Left lung (tissue), 10 donors: ENCODE results near the gene CATSPERZ. TPM values are rescaled to one million over a fixed set of nuclear protein-coding genes. Genes with fewer than 3 reads are reported as not detected.

Experiments
- ATAC-seq: fragments of 200-7000 bp; cut with Tn5 transposase; one replicate; pipeline ENCODE4 v1.9.1; 2020; ENCODE audit warnings: moderate library complexity
- DNase-seq, 4 donors: peaks; one replicate each; pipeline ENCODE4 v3.0.0-alpha.2; 2013 to 2020
- H3K27ac ChIP-seq, 2 donors: fragments of 200-600 bp; sonication (generic) in 1 of 2; one replicate each; pipeline versions ENCODE4 v1.5.0 to v1.8.0; 2020 to 2021
- H3K27me3 ChIP-seq, 2 donors: fragments of 200-600 bp; sonication (generic) in 1 of 2; one replicate each; pipeline versions ENCODE4 v1.5.0 to v1.8.0; 2020 to 2021
- H3K36me3 ChIP-seq, 2 donors: fragments of 200-600 bp; sonication (generic) in 1 of 2; one replicate each; pipeline versions ENCODE4 v1.5.0 to v1.8.0; 2020 to 2021
- H3K4me1 ChIP-seq, 2 donors: fragments of 200-600 bp; one replicate each; pipeline ENCODE4 v1.8.0; 2021
- H3K4me3 ChIP-seq, 2 donors: fragments of 200-600 bp; sonication (generic) in 1 of 2; one replicate each; pipeline versions ENCODE4 v1.5.0 to v1.8.0; 2020 to 2021; ENCODE audit warnings: mild to moderate bottlenecking in 1 of 2
- H3K9me3 ChIP-seq, 2 donors: fragments of 200-600 bp; sonication (generic) in 1 of 2; one replicate each; pipeline versions ENCODE4 v1.5.0 to v1.8.0; 2020 to 2021
- intact Hi-C, 2 donors: fragments of 100-400 bp; cut with DNase I; formaldehyde crosslinking; loops; one replicate each; pipeline versions ENCODE4 v1.11.2 to v1.14.2; 2022
- polyA plus RNA-seq, 6 donors: library from polyadenylated mRNA; unstranded; fragments of 120-200 nt; gene quantifications; one replicate each; pipeline ENCODE4 v1.2.1, GENCODE V29; 2013; ENCODE audit not compliant: insufficient read length in 6 of 6
- total RNA-seq, 2 donors: library from RNA; stranded (reverse); fragmentation: NEBNext Ultra II Directional; extraction: Animal tissue kit (Norgen Biotek cat#: 25700); gene quantifications; one replicate each; pipeline ENCODE4 v1.2.1, GENCODE V29; 2021
- TF ChIP-seq, protein P1 (sequence below), 2 donors: fragments of 200-600 bp; sonication (generic) in 1 of 2; IDR thresholded peaks; one replicate each; pipeline versions ENCODE4 v1.5.0 to v1.8.0; 2021; ENCODE audit warnings: antibody characterized with exemption in 2 of 2
- donor health status: DM: no; HTN: yes; CAD: no.
- donor health status: DM: no; HTN: no; CAD: no.

Gene CATSPERZ
- total and polyA plus RNA-seq, 8 donors, result not detected

DNA sequence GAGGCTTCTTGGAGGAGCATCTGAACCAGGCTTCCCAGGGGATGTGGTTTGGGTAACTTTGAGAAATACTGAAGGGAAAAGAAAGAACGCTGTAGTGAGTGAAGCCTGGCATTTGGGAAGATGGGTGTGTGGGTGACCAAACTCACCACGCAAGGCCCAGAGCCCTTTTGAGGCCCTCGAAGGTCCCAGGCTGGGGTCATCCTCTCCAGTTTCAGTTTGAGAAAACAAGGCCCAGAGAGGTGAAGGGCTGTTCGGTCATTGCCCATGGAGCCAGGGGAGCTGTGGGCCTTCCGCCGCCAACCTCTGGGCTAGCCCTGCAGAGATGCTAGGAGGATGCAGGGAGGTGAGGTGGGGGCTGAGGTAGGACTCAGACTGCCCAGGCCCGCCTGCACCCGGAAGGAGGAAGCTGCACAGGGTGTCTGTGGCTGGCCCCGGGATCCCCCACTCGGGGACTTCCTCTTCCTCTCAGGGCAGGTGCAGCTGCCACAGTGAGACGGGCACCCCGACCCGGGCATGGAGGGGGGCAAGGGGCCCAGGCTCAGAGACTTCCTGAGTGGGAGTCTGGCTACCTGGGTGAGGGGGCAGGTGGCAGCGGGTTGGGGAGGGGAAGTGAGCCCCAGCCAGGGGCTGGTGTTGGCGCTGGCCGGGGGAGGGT lies 39.7 kb downstream of the CATSPERZ start, which contains the start of gene CCDC88B:
Gene CCDC88B, plus strand, starts transcription at position 451 of the 655 bp plus-strand sequence. Its CDS starts 63 bp downstream, at position 514.
- Histone ChIP-seq H3K4me3 (peak within 1 kb of the TSS in 1 of 2 donors; percentile 49), H3K27ac (peak within 1 kb of the TSS in 1 of 2 donors; percentile 86), H3K27me3 (no peaks in the 10 kb centered on the region), H3K4me1 (peaks cover 3 to 51% of the 10 kb centered on the region in 2 donors), H3K9me3 (no peaks in the 10 kb centered on the region), H3K36me3 (peaks cover 0 to 19% of the 10 kb centered on the region in 2 donors)
- DNase-seq (peak in 2 of 4 donors; percentile 85 to 96), ATAC-seq (peak; percentile 8)
- intact Hi-C loops, result no loop called here
- TF ChIP-seq, protein P1, sequence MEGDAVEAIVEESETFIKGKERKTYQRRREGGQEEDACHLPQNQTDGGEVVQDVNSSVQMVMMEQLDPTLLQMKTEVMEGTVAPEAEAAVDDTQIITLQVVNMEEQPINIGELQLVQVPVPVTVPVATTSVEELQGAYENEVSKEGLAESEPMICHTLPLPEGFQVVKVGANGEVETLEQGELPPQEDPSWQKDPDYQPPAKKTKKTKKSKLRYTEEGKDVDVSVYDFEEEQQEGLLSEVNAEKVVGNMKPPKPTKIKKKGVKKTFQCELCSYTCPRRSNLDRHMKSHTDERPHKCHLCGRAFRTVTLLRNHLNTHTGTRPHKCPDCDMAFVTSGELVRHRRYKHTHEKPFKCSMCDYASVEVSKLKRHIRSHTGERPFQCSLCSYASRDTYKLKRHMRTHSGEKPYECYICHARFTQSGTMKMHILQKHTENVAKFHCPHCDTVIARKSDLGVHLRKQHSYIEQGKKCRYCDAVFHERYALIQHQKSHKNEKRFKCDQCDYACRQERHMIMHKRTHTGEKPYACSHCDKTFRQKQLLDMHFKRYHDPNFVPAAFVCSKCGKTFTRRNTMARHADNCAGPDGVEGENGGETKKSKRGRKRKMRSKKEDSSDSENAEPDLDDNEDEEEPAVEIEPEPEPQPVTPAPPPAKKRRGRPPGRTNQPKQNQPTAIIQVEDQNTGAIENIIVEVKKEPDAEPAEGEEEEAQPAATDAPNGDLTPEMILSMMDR (IDR thresholded peaks at IDR 0.05), result no peak

DNA sequence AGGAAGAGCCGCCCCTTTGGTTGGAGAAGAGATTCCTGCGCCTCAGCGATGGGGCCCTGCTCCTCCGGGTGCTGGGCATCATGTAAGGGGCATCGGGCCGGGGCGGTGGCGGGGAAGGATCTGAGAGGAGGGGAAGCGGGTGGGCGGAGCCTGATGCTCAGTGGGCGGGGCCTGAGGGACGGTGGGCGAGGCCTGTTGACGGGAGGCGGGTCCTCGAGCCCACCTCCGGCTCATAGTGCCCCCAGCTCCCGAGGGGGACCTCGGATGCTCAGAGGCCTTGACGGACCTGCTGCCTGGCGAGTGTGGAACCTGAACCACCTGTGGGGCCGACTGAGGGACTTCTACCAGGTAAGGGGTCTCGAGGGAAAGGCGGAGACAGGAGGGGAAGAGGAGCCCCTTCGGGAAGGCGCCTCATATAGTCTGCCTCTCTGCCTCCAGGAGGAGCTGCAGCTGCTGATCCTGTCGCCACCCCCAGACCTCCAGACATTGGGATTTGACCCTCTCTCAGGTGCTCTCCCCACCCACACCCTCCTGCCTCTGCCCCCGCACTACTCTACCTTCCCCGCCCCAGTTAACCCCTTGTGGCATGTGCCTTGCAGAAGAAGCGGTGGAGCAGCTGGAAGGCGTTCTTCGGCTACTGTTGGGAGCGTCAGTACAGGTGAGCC lies 40.6 kb downstream of the CATSPERZ start:
- intact Hi-C loops, result no loop called here
- H3K4me1 ChIP-seq, result peaks cover 0 to 43% of the 10 kb centered on the region in 2 donors
- H3K36me3 ChIP-seq, result peaks cover 0 to 28% of the 10 kb centered on the region in 2 donors
- no peaks in the 10 kb centered on the region for H3K27me3 ChIP-seq
- peak overlapping the region in 1 of 2 donors; percentile 49 for H3K4me3 ChIP-seq
- ATAC-seq, result no peak
- TF ChIP-seq, protein P1 (IDR thresholded peaks at IDR 0.05), result no peak
- peak overlapping the region in 1 of 2 donors; percentile 86 for H3K27ac ChIP-seq
- H3K9me3 ChIP-seq, result no peaks in the 10 kb centered on the region
- peak in 1 of 4 donors; percentile 94 for DNase-seq

DNA sequence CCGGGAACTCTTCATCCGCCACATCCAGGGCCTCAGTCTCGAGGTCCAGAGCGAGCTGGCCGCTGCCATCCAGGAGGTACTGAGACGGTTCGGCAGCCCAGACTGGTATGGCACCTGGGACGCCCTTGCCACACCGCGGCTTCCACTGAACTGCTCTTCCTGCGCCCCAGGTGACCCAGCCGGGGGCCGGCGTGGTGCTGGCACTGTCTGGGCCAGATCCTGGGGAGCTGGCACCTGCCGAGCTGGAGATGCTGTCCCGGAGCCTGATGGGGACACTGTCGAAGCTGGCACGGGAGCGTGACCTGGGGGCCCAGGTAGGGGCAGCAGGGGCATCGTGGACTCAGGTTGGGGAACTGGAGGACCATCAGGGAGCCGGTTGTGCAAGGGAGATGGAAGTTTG lies 41.3 kb downstream of the CATSPERZ start:
- intact Hi-C loops, result no loop called here
- H3K27me3 ChIP-seq, result no peaks in the 10 kb centered on the region

DNA sequence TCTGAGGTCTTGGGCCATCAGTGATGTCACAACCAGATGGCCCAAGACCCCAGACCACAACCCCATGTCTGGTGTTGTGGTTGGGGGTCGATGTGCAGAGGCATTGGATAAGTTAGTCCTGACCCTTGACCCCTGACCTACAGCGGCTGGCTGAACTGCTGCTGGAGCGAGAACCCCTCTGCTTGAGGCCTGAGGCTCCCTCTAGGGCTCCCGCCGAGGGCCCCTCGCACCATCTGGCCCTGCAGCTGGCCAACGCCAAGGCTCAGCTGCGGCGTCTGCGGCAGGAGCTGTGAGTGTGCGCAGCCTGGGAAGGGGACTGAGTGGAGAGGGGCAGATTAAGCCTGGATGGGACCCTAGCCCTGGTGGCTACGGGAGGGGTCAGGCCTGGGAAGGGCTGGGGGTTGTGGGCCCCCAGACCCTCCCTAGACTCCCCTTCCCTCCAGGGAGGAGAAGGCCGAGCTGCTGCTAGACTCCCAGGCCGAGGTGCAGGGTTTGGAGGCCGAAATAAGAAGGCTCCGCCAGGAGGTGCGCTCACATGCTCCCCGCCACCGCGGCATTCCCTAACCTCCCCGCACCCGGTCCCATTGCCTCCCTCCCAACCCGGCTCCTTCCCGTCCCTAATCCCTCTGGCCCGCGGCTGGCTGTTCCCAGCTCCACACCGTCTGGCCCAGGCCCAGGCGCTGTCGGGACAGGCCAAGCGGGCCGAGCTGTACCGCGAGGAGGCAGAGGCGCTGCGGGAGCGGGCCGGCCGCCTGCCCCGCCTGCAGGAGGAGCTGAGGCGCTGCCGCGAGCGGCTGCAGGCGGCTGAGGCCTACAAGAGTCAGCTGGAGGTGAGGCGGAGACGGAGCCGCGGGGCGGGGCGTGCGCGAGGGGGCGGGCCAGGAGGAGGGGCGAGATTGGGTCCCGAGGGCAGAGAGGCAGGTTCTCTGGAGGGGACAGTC lies 42.0 kb downstream of the CATSPERZ start:
- Histone ChIP-seq H3K36me3 (peaks cover 0 to 31% of the 10 kb centered on the region in 2 donors), H3K27ac (peak overlapping the region; percentile 27 to 86), H3K27me3 (no peaks in the 10 kb centered on the region), H3K4me3 (peak overlapping the region; percentile 7 to 49), H3K9me3 (no peaks in the 10 kb centered on the region), H3K4me1 (peaks cover 0 to 43% of the 10 kb centered on the region in 2 donors)
- TF ChIP-seq, protein P1 (IDR thresholded peaks at IDR 0.05), result peak; percentile 25 to 42
- intact Hi-C loops, result no loop called here
- peak; percentile 95 for ATAC-seq
- DNase-seq, result peak in 3 of 4 donors; percentile 84 to 99 (median 92)

More for the DNA sequence above, 41.3 kb downstream of the CATSPERZ start:
- Histone ChIP-seq H3K27ac (peak overlapping the region in 1 of 2 donors; percentile 86), H3K9me3 (no peaks in the 10 kb centered on the region), H3K36me3 (peaks cover 0 to 31% of the 10 kb centered on the region in 2 donors), H3K4me1 (peaks cover 0 to 43% of the 10 kb centered on the region in 2 donors), H3K4me3 (peak overlapping the region in 1 of 2 donors; percentile 49)
- TF ChIP-seq, protein P1 (IDR thresholded peaks at IDR 0.05), result no peak
- no peak for ATAC-seq
- DNase-seq, result peak in 1 of 4 donors; percentile 84
